Tibial nerve (tissue), 3 donors: Measurements from ENCODE around the gene WDR64.

Experiments
- CTCF ChIP-seq, 5 experiments: fragments of 200-600 bp in 3 of 5; fragments of 450-650 bp in 2 of 5; sonication (generic) in 3 of 5; IDR thresholded peaks; one replicate each; pipeline ENCODE4 v1.5.1; 2016 to 2019; ENCODE audit warnings: antibody characterized with exemption in 5 of 5, mild to moderate bottlenecking in 3 of 5, moderate library complexity in 2 of 5
- POLR2A ChIP-seq, 2 donors: fragments of 450-650 bp; IDR thresholded peaks; one replicate each; pipeline ENCODE4 v1.6.1; 2017; ENCODE audit warnings: antibody characterized with exemption in 2 of 2, mild to moderate bottlenecking in 2 of 2, moderate library complexity in 2 of 2

- TF ChIP-seq CTCF (IDR thresholded peaks at IDR 0.05) (no peak), POLR2A (IDR thresholded peaks at IDR 0.05) (no peak)
Observed at GRCh38 chr1:241645199-241645598, 6.9 kb upstream of the WDR64 start.
